Prostate gland (tissue), 2 donors: ENCODE results near the gene STOML1. TPM values are rescaled to one million over a fixed set of nuclear protein-coding genes. Genes with fewer than 3 reads are reported as not detected.

Experiments
- DNase-seq: peaks from one replicate; pipeline ENCODE4 v3.0.0-alpha.2; 2019; ENCODE audit warnings: low spot score
- H3K27ac ChIP-seq, 2 donors: fragments of 200-600 bp; sonication (generic); 2 replicates each; pipeline ENCODE4 v1.5.1; 2017 to 2019
- H3K27me3 ChIP-seq: fragments of 200-600 bp; sonication (generic); replicated peaks from 2 replicates; pipeline ENCODE4 v1.5.1; 2019; ENCODE audit not compliant: insufficient read depth
- H3K36me3 ChIP-seq, 2 donors: fragments of 200-600 bp; sonication (generic); 1 replicate in 1 of 2; 2 replicates in 1 of 2; pipeline versions ENCODE4 v1.5.1 to v1.8.1; 2017 to 2019
- H3K4me1 ChIP-seq: fragments of 200-600 bp; sonication (generic); replicated peaks from 2 replicates; pipeline ENCODE4 v1.5.1; 2019
- H3K4me3 ChIP-seq, 2 donors: fragments of 200-600 bp; sonication (generic); 2 replicates each; pipeline ENCODE4 v1.5.1; 2017 to 2019
- H3K9me3 ChIP-seq: fragments of 200-600 bp; sonication (generic); 2 replicates; pipeline ENCODE4 v1.5.1; 2017
- CTCF ChIP-seq, 4 experiments: fragments of 200-600 bp in 2 of 4; fragments of 450-650 bp in 2 of 4; sonication (generic) in 2 of 4; IDR thresholded peaks; 1 replicate in 3 of 4; 2 replicates in 1 of 4; pipeline ENCODE4 v1.5.1; 2016 to 2019; ENCODE audit warnings: antibody characterized with exemption in 4 of 4, mild to moderate bottlenecking in 2 of 4, moderate library complexity in 2 of 4
- POLR2A ChIP-seq: fragments of 450-650 bp; IDR thresholded peaks from one replicate; pipeline ENCODE4 v1.6.1; 2016; ENCODE audit warnings: antibody characterized with exemption, mild to moderate bottlenecking
- POLR2AphosphoS5 ChIP-seq: sonication (generic); formaldehyde crosslinking; IDR thresholded peaks from one replicate; pipeline ENCODE4 v1.6.1; 2017; ENCODE audit warnings: antibody characterized with exemption
- WGBS: methylation state at CpG from one replicate; pipeline ENCODE4 v1.1.5; 2018; 5-methylcytosine and 5-hydroxymethylcytosine counted together
- intact Hi-C: fragments of 100-400 bp; cut with DNase I; formaldehyde crosslinking; loops from one replicate; pipeline ENCODE4 v1.14.2; 2022
- total RNA-seq, 2 donors: library from RNA; depleted of rRNA; stranded (reverse); fragments of >200 nt; gene quantifications; one replicate each; pipeline ENCODE4 v1.1.0, GENCODE V29; 2016

STOML1 gene
- total RNA-seq, 2 donors from 2014 or later: 15.6 to 26.8 TPM

DNA sequence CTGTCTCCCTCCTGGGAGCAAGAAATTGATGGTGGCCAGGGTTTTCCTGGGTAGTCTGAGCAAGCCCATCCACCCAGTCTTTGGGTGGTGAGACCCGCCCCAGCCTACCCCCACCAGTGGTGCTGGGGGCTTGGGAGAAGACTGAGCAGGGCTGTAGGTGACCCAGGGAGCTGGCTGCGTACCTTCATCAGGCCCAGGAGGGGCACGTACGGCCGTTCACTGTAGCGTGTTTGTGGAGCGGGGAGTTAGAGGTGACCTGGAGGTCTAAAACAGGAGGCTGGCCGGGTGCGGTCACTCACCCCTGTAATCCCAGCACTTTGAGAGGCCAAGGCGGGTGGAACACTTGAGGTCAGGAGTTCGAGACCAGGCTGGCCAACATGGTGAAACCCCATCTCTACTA lies 54.4 kb downstream of the STOML1 start:
- H3K4me1 ChIP-seq: peaks cover 8% of the 10 kb centered on the region
- H3K4me3 ChIP-seq: no peak overlapping the region
- no peak overlapping the region for H3K27ac ChIP-seq
- H3K9me3 ChIP-seq: no peaks in the 10 kb centered on the region
- DNase-seq: no peak
- 98% methylated on average over 11 of the region's 11 CpGs for WGBS
- no peaks in the 10 kb centered on the region for H3K27me3 ChIP-seq
- intact Hi-C loops: no loop called here
- no peaks in the 10 kb centered on the region for H3K36me3 ChIP-seq
- TF ChIP-seq CTCF (IDR thresholded peaks at IDR 0.05) (no peak), POLR2A (no peak), POLR2AphosphoS5 (no peak)

DNA sequence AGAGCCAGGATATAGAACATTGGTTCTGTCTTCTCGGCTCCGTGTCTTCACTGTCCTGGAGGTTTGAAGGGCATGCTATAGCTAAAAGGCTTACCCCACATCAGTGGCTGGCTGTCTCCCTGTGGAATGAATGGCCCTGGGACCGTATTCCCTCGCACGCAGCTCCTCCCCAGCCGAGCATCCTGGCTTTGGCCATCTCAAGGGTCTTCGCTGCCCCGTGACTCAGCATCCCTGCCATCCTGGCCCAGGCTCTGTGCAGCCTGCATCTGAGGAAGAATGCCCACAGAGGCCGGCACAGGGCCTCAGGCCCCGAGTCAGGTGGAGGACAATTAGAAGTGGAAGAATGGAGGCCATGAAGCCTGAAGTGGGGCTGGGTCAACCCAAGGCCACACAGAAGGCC lies 54.8 kb downstream of the STOML1 start:
- Histone ChIP-seq H3K36me3 (no peaks in the 10 kb centered on the region), H3K4me3 (no peak overlapping the region), H3K9me3 (no peaks in the 10 kb centered on the region), H3K27me3 (no peaks in the 10 kb centered on the region), H3K4me1 (peaks cover 8% of the 10 kb centered on the region), H3K27ac (no peak overlapping the region)
- DNase-seq: no peak
- WGBS: 83% methylated on average over 10 of the region's 10 CpGs
- TF ChIP-seq POLR2AphosphoS5: no peak
- TF ChIP-seq CTCF (IDR thresholded peaks at IDR 0.05): no peak
- TF ChIP-seq POLR2A: no peak
- intact Hi-C loops: no loop called here

DNA sequence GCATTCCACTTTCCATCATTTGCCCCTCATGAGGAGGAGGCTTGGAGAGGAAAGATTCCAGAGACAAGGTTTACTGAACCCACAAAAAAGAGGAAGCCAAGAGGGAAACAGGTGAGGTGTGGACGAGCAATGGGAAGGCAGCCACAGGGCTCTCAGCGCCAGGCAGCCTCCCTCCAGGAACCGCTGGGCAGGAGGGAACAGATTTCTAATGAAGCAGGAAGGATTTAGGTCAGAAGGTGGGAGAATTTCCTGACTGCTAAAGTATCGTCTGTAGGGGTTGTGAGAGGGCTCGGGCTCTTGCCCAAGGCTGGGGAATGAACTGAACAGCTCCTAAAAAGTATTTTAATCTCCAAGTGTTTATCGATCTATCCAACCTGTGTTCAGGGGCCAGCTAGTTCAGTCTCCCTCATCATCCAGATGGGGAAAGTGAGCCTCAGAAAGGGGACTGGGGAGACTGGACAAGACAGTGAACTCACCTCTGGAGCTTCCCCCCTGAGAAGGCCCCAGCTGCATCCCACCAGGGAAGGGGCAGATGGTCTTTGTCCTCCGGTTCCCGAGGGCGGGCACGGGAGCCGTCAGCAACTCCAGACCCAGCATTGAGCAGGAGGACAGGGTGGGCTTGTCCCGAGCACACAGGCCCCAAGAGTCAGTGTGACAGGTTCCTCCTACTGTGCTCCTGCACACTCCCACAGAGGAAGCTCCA lies 55.4 kb downstream of the STOML1 start:
- Histone ChIP-seq H3K4me3 (no peak overlapping the region), H3K4me1 (peaks cover 8% of the 10 kb centered on the region), H3K36me3 (no peaks in the 10 kb centered on the region), H3K27ac (no peak overlapping the region), H3K27me3 (no peaks in the 10 kb centered on the region), H3K9me3 (no peaks in the 10 kb centered on the region)
- no peak for TF ChIP-seq POLR2A
- TF ChIP-seq POLR2AphosphoS5: no peak
- TF ChIP-seq CTCF (IDR thresholded peaks at IDR 0.05): no peak
- no peak for DNase-seq
- 56% methylated on average over 12 of the region's 12 CpGs for WGBS
- intact Hi-C loops: no loop called here

GRCh38 chr15:73936181-73936580 lies 55.9 kb downstream of the STOML1 start:
- intact Hi-C loops: no loop called here
- no peaks in the 10 kb centered on the region for H3K36me3 ChIP-seq
- no peak for DNase-seq
- H3K4me3 ChIP-seq: no peak overlapping the region
- H3K4me1 ChIP-seq: peaks cover 8% of the 10 kb centered on the region
- no peaks in the 10 kb centered on the region for H3K9me3 ChIP-seq
- no peak overlapping the region for H3K27ac ChIP-seq
- H3K27me3 ChIP-seq: no peaks in the 10 kb centered on the region
- TF ChIP-seq POLR2AphosphoS5 (no peak), CTCF (IDR thresholded peaks at IDR 0.05) (peak in 1 of 4 experiments; percentile 5)
- 25% methylated on average over 4 of the region's 5 CpGs for WGBS

DNA sequence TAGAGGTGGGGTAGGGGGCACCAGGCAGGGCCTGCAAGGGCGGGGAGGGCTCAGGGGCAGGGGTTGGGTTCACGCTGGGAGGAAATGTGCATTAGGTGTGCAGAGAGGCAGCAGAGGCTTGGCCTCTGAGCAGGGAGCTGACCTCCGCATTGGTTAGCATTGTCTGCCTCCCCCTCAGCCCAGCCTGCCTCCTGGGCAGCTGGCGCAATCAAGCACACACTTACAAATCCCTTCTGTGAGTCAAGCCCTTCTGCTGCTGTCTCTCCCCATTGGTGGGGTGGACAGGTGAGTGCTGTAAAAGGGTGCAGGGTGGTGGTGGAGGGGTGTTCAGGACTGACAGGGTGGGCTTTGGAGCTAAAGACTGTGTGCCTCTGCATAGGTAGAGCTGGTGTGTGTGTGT lies 56.5 kb downstream of the STOML1 start:
- intact Hi-C loops: no loop called here
- H3K9me3 ChIP-seq: no peaks in the 10 kb centered on the region
- H3K4me1 ChIP-seq: peaks cover 8% of the 10 kb centered on the region
- TF ChIP-seq POLR2A: no peak
- TF ChIP-seq CTCF (IDR thresholded peaks at IDR 0.05): no peak
- no peak overlapping the region for H3K4me3 ChIP-seq
- H3K27ac ChIP-seq: no peak overlapping the region
- DNase-seq: no peak
- WGBS: 95% methylated on average over 4 of the region's 4 CpGs
- H3K36me3 ChIP-seq: no peaks in the 10 kb centered on the region
- H3K27me3 ChIP-seq: no peaks in the 10 kb centered on the region
